K562 (cell line): ENCODE results near the gene LYST.

ENCODE experiments used
- EGR1 ChIP-seq: fragments of 450-650 bp; conservative IDR thresholded peaks from 2 replicates; pipeline ENCODE4 v1.6.1; 2017; ENCODE audit warnings: mild to moderate bottlenecking
- FOXM1 ChIP-seq, 2 experiments: fragments of 450-650 bp in 1 of 2; sonication (generic) in 1 of 2; formaldehyde crosslinking in 1 of 2; IDR thresholded peaks; 2 replicates each; pipeline versions ENCODE4 v1.6.1 to v1.9.0; 2017 to 2022; ENCODE audit warnings: low read depth in 2 of 2, mild to moderate bottlenecking in 2 of 2, missing genetic modification reagents in 1 of 2, moderate library complexity in 1 of 2
- MAX ChIP-seq: sonication (generic); formaldehyde crosslinking; IDR thresholded peaks from 2 replicates; pipeline ENCODE4 v1.9.0; 2022; ENCODE audit warnings: mild to moderate bottlenecking, missing genetic modification reagents
- POLR2A ChIP-seq: fragments of 450-650 bp; conservative IDR thresholded peaks from 2 replicates; pipeline ENCODE4 v1.6.1; 2016
- SREBF2 ChIP-seq: sonication (generic); formaldehyde crosslinking; IDR thresholded peaks from 2 replicates; pipeline ENCODE4 v1.4.0; 2020; ENCODE audit warnings: mild to moderate bottlenecking, missing genetic modification reagents
- TOE1 ChIP-seq, 2 experiments: fragments of 450-650 bp in 1 of 2; sonication (generic) in 1 of 2; formaldehyde crosslinking in 1 of 2; IDR thresholded peaks; 2 replicates each; pipeline versions ENCODE4 v1.7.1 to v1.8.0; 2016 to 2022; ENCODE audit warnings: borderline replicate concordance in 2 of 2, mild to moderate bottlenecking in 2 of 2, antibody characterized with exemption in 1 of 2, inconsistent platforms in 1 of 2, low read depth in 1 of 2, missing genetic modification reagents in 1 of 2, moderate library complexity in 1 of 2

GRCh38 chr1:235826102-235826854 lies 40.4 kb downstream of the LYST start:
- TF ChIP-seq FOXM1 (IDR thresholded peaks at IDR 0.05; ENCODE audit: low read depth) (no peak), FOXM1 (CRISPR knock-in tag; IDR thresholded peaks at IDR 0.05; ENCODE audit: low read depth) (no peak), TOE1 (IDR thresholded peaks at IDR 0.05; ENCODE audit: borderline replicate concordance) (no peak), TOE1 (CRISPR knock-in tag; IDR thresholded peaks at IDR 0.05; ENCODE audit: borderline replicate concordance, low read depth) (no peak), EGR1 (no peak), POLR2A (no peak), SREBF2 (CRISPR knock-in tag) (no peak), MAX (CRISPR knock-in tag) (no peak)
